ENCODE data around the gene BLOC1S2. TPM values are rescaled to one million over a fixed set of nuclear protein-coding genes. Genes with fewer than 3 reads are reported as not detected.

BLOC1S2 gene
- total and polyA plus RNA-seq, 4 donors: 18.0 to 54.2 (median 47.1) TPM

- Histone ChIP-seq H3K36me3 (ENCODE audit: control insufficient read depth in 4 of 4, insufficient read depth in 4 of 4, low read length in 4 of 4) (peaks cover 27 to 51% (median 36%) of the 10 kb centered on the region in 4 donors), H3K4me3 (no peak overlapping the region), H3K27me3 (ENCODE audit: control insufficient read depth in 3 of 3, insufficient read depth in 3 of 3, low read length in 2 of 3) (no peaks in the 10 kb centered on the region), H3K9me3 (ENCODE audit: control insufficient read depth in 4 of 4, insufficient read depth in 3 of 4, low read length in 3 of 4) (no peaks in the 10 kb centered on the region), H3K27ac (ENCODE audit: low read depth in 1 of 2, low read length in 1 of 2) (no peak overlapping the region), H3K4me1 (ENCODE audit: control insufficient read depth in 5 of 5, insufficient read depth in 5 of 5, low read length in 5 of 5) (no peaks in the 10 kb centered on the region), H3K9ac (ENCODE audit: insufficient read depth in 1 of 2, low read length in 2 of 2) (no peak overlapping the region)
- TF ChIP-seq CTCF (IDR thresholded peaks at IDR 0.05; ENCODE audit: control extremely low read depth, extremely low read depth): no peak
- 92 to 98% methylated on average over 5 of the region's 5 CpGs for WGBS, 2 donors
- ATAC-seq (ENCODE audit: insufficient read depth, low FRiP score) (no peak), DNase-seq (no peak)
Measured at GRCh38 chr10:100245484-100246220, 40.8 kb downstream of the BLOC1S2 start.

GRCh38 chr10:100239851-100240250 lies 46.6 kb downstream of the BLOC1S2 start:
- no peaks in the 10 kb centered on the region for H3K9me3 ChIP-seq (ENCODE audit: control insufficient read depth in 4 of 4, insufficient read depth in 3 of 4, low read length in 3 of 4)
- ATAC-seq (ENCODE audit: insufficient read depth, low FRiP score): no peak
- no peak for DNase-seq
- no peak overlapping the region for H3K4me3 ChIP-seq
- no peak overlapping the region for H3K27ac ChIP-seq (ENCODE audit: low read depth in 1 of 2, low read length in 1 of 2)
- H3K27me3 ChIP-seq (ENCODE audit: control insufficient read depth in 3 of 3, insufficient read depth in 3 of 3, low read length in 2 of 3): no peaks in the 10 kb centered on the region
- WGBS, 2 donors: 87 to 90% methylated on average over 3 of the region's 3 CpGs
- peaks cover 27 to 56% (median 43%) of the 10 kb centered on the region in 4 donors for H3K36me3 ChIP-seq (ENCODE audit: control insufficient read depth in 4 of 4, insufficient read depth in 4 of 4, low read length in 4 of 4)
- TF ChIP-seq CTCF (IDR thresholded peaks at IDR 0.05; ENCODE audit: control extremely low read depth, extremely low read depth): no peak
- no peaks in the 10 kb centered on the region for H3K4me1 ChIP-seq (ENCODE audit: control insufficient read depth in 5 of 5, insufficient read depth in 5 of 5, low read length in 5 of 5)
- no peak overlapping the region for H3K9ac ChIP-seq (ENCODE audit: insufficient read depth in 1 of 2, low read length in 2 of 2)

- ATAC-seq (ENCODE audit: insufficient read depth, low FRiP score): no peak
- no peaks in the 10 kb centered on the region for H3K9me3 ChIP-seq (ENCODE audit: control insufficient read depth in 4 of 4, insufficient read depth in 3 of 4, low read length in 3 of 4)
- 94 to 96% methylated on average over 7 of the region's 7 CpGs for WGBS, 2 donors
Measured at GRCh38 chr10:100238429-100238828, 48.1 kb downstream of the BLOC1S2 start.

More at GRCh38 chr10:100238429-100238828, 48.1 kb downstream of the BLOC1S2 start:
- H3K27me3 ChIP-seq (ENCODE audit: control insufficient read depth in 3 of 3, insufficient read depth in 3 of 3, low read length in 2 of 3): no peaks in the 10 kb centered on the region
- no peak overlapping the region for H3K4me3 ChIP-seq
- H3K4me1 ChIP-seq (ENCODE audit: control insufficient read depth in 5 of 5, insufficient read depth in 5 of 5, low read length in 5 of 5): no peaks in the 10 kb centered on the region
- no peak for DNase-seq
- H3K27ac ChIP-seq (ENCODE audit: low read depth in 1 of 2, low read length in 1 of 2): no peak overlapping the region
- TF ChIP-seq CTCF (IDR thresholded peaks at IDR 0.05; ENCODE audit: control extremely low read depth, extremely low read depth): no peak
- H3K36me3 ChIP-seq (ENCODE audit: control insufficient read depth in 4 of 4, insufficient read depth in 4 of 4, low read length in 4 of 4): peaks cover 23 to 50% (median 41%) of the 10 kb centered on the region in 4 donors
- H3K9ac ChIP-seq (ENCODE audit: insufficient read depth in 1 of 2, low read length in 2 of 2): no peak overlapping the region

Data from lung (tissue), 12 donors.